Activated CD4-positive, alpha-beta T cell treated with anti-CD3 and anti-CD28 coated beads, Interleukin-10, Interleukin-2, amounts not matched to agents 100 ng/mL and 50 ng/mL, durations not matched to agents 16 hours and 8 hours (primary cell): ENCODE measurements around the gene CTSZ.
"Not testable (repeated sequence)": the region's sequence is repeated elsewhere in the genome, so short reads cannot be mapped to it uniquely, and the experiment has no call there.

Source experiments
- DNase-seq: peaks from one replicate; pipeline ENCODE4 v3.0.0-alpha.2; 2020

CTSZ gene

GRCh38 chr20:58978351-58979190 is 28.5 kb downstream of the CTSZ start:
- DNase-seq, result no peak

- DNase-seq, result no peak
Observed at GRCh38 chr20:58976061-58976730, 30.9 kb downstream of the CTSZ start.

- no peak for DNase-seq
Observed at GRCh38 chr20:58975353-58975752, 31.7 kb downstream of the CTSZ start.

- DNase-seq, result no peak
Observed at GRCh38 chr20:58973866-58974265, 33.2 kb downstream of the CTSZ start.

GRCh38 chr20:58973179-58973578 is 33.9 kb downstream of the CTSZ start:
- no peak for DNase-seq

GRCh38 chr20:58971429-58971828 is 35.6 kb downstream of the CTSZ start:
- DNase-seq, result no peak

- no peak for DNase-seq
Observed at GRCh38 chr20:58970146-58970545, 36.9 kb downstream of the CTSZ start.

- DNase-seq, result no peak
Observed at GRCh38 chr20:58969439-58969838, 37.6 kb downstream of the CTSZ start.

- no peak for DNase-seq
Observed at GRCh38 chr20:58967652-58968429, 39.2 kb downstream of the CTSZ start.

GRCh38 chr20:58965270-58966064 is 41.6 kb downstream of the CTSZ start:
- no peak for DNase-seq

GRCh38 chr20:58963922-58964321 is 43.1 kb downstream of the CTSZ start:
- DNase-seq, result not testable (repeated sequence)

- DNase-seq, result no peak
Observed at GRCh38 chr20:58963060-58963584, 43.9 kb downstream of the CTSZ start.

GRCh38 chr20:58959652-58960051 is 47.4 kb downstream of the CTSZ start:
- DNase-seq, result no peak

- no peak for DNase-seq
Observed at GRCh38 chr20:58956078-58956477, 51.0 kb downstream of the CTSZ start.

- no peak for DNase-seq
Observed at GRCh38 chr20:58953050-58953449, 54.0 kb downstream of the CTSZ start.

- DNase-seq, result no peak
Observed at GRCh38 chr20:58950603-58951002, 56.5 kb downstream of the CTSZ start.

- DNase-seq, result not testable (repeated sequence)
Observed at GRCh38 chr20:58947797-58948388, 59.2 kb downstream of the CTSZ start.

GRCh38 chr20:58945965-58946631 is 61.0 kb downstream of the CTSZ start:
- DNase-seq, result no peak
